Activated B cell treated with CpG ODN at 0.5 μM for 24 hours (primary cell): ENCODE measurements around the gene KRTAP4-8. TPM values are rescaled to one million over a fixed set of nuclear protein-coding genes. Genes with fewer than 3 reads are reported as not detected.

ENCODE experiments used
- ATAC-seq: fragments of 200-7000 bp; cut with Tn5 transposase; one replicate; pipeline ENCODE4 v1.10.0; 2021; ENCODE audit warnings: low read depth, mild to moderate bottlenecking, moderate library complexity
- CTCF ChIA-PET: fragments of 350-600 bp; sonication (Branson Sonifier 250); formaldehyde crosslinking; loops from one replicate; lab custom pipeline; 2021; ENCODE audit warnings: antibody characterized with exemption; lab: Charles Lee
- POLR2A ChIA-PET: fragments of 350-600 bp; sonication (Branson Sonifier 250); formaldehyde crosslinking; loops from one replicate; lab custom pipeline; 2021; ENCODE audit warnings: antibody characterized with exemption; lab: Charles Lee
- DNase-seq: peaks from one replicate; pipeline ENCODE4 v3.0.0; 2022
- H3K27ac Mint-ChIP-seq: one replicate; pipeline ENCODE4 v1.8.0; 2020; ENCODE audit warnings: mixed read lengths
- H3K27me3 Mint-ChIP-seq: one replicate; pipeline ENCODE4 v1.8.0; 2021; ENCODE audit warnings: mixed read lengths
- H3K36me3 Mint-ChIP-seq: one replicate; pipeline ENCODE4 v1.8.0; 2021; ENCODE audit warnings: low read depth, mixed read lengths
- H3K4me1 Mint-ChIP-seq: one replicate; pipeline ENCODE4 v1.8.0; 2021; ENCODE audit warnings: mixed read lengths
- H3K4me3 Mint-ChIP-seq: one replicate; pipeline ENCODE4 v1.8.0; 2020; ENCODE audit warnings: mild to moderate bottlenecking, mixed read lengths
- H3K9me3 Mint-ChIP-seq: one replicate; pipeline ENCODE4 v1.8.0; 2020; ENCODE audit warnings: mixed read lengths
- CTCF ChIP-seq: fragments of 200-600 bp; IDR thresholded peaks from one replicate; pipeline ENCODE4 v1.8.0; 2022; ENCODE audit warnings: antibody characterized with exemption, mild to moderate bottlenecking
- intact Hi-C: fragments of 100-400 bp; cut with micrococcal nuclease; formaldehyde crosslinking; loops from one replicate; pipeline ENCODE4 v1.15.1; 2024
- total RNA-seq: library from RNA; stranded (reverse); gene quantifications from 2 replicates; pipeline ENCODE4 v1.2.3, GENCODE V29; 2022

The KRTAP4-8 gene
- total RNA-seq, 1 donor from 2014 or later = not detected

- CTCF ChIA-PET = no interaction called here
- peaks cover 16% of the 10 kb centered on the region for H3K27me3 Mint-ChIP-seq
- ATAC-seq (no peak), DNase-seq (no peak)
- POLR2A ChIA-PET = no interaction called here
- no peak for TF ChIP-seq CTCF
- no peaks in the 10 kb centered on the region for H3K9me3 Mint-ChIP-seq
- H3K27ac Mint-ChIP-seq = no peak overlapping the region
- no peaks in the 10 kb centered on the region for H3K36me3 Mint-ChIP-seq
- intact Hi-C loops = no loop called here
- H3K4me1 Mint-ChIP-seq = no peaks in the 10 kb centered on the region
- no peak overlapping the region for H3K4me3 Mint-ChIP-seq
Observed at GRCh38 chr17:41082626-41083025, 15.3 kb downstream of the KRTAP4-8 start.

DNA sequence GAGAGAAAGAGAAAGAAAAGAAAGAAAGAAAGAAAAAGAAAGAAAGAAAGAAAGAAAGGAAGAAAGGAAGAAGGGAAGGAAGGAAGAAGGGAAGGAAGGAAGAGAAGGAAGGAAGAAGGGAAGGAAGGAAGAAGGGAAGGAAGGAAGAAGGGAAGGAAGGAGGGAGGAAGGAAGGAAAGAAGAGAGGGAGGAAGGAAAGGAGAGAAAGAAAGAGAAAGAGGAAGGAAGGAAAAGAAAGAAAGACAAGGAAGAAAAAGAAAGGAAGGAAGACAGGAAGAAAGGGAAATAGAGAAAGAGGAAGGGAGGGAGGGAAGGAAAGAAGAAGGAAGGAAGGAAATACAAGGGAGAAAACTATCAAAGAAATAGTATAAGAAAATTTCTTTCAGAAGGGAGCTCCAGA lies 21.2 kb downstream of the KRTAP4-8 start:
- H3K4me3 Mint-ChIP-seq = no peak overlapping the region

DNA sequence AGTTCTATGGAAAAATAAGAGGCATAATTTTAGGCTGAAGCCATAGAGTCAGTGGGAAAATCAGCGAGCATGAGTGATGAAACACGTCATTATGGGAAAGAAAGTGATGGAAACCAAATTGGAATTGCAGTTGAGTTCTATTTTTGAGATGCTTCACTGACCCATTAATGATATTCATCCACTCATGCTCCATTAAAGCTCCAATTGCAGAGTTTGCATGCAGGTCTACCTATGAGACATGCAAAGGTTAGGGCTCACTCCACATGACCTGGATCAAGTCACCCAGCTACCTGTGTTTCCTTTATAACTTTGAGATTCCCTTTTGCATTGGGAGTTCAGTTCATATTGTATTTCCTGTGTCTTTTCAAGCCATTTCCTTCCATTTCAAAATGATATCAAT lies 24.3 kb downstream of the KRTAP4-8 start:
- intact Hi-C loops = no loop called here
- CTCF ChIA-PET = no interaction called here

More for the DNA sequence above, 21.2 kb downstream of the KRTAP4-8 start:
- ATAC-seq = no peak
- Mint-ChIP-seq H3K4me1 (no peaks in the 10 kb centered on the region), H3K36me3 (no peaks in the 10 kb centered on the region), H3K9me3 (no peaks in the 10 kb centered on the region), H3K27me3 (peaks cover 20% of the 10 kb centered on the region), H3K27ac (no peak overlapping the region)
- no peak for TF ChIP-seq CTCF
- CTCF ChIA-PET = no interaction called here
- POLR2A ChIA-PET = no interaction called here
- intact Hi-C loops = no loop called here
- DNase-seq = no peak

GRCh38 chr17:41071606-41072360 lies 26.2 kb downstream of the KRTAP4-8 start:
- ChIA-PET CTCF (no interaction called here), POLR2A (no interaction called here)
- no peaks in the 10 kb centered on the region for H3K4me1 Mint-ChIP-seq
- intact Hi-C loops = no loop called here
- DNase-seq = no peak
- H3K9me3 Mint-ChIP-seq = no peaks in the 10 kb centered on the region
- ATAC-seq = no peak
- H3K36me3 Mint-ChIP-seq = no peaks in the 10 kb centered on the region
- H3K27me3 Mint-ChIP-seq = peaks cover 11% of the 10 kb centered on the region
- H3K4me3 Mint-ChIP-seq = no peak overlapping the region
- no peak for TF ChIP-seq CTCF
- no peak overlapping the region for H3K27ac Mint-ChIP-seq

More for the DNA sequence above, 24.3 kb downstream of the KRTAP4-8 start:
- Mint-ChIP-seq H3K27ac (no peak overlapping the region), H3K4me3 (no peak overlapping the region), H3K36me3 (no peaks in the 10 kb centered on the region), H3K27me3 (peaks cover 15% of the 10 kb centered on the region), H3K4me1 (no peaks in the 10 kb centered on the region), H3K9me3 (no peaks in the 10 kb centered on the region)
- ATAC-seq = no peak
- TF ChIP-seq CTCF = no peak
- POLR2A ChIA-PET = no interaction called here
- DNase-seq = no peak

DNA sequence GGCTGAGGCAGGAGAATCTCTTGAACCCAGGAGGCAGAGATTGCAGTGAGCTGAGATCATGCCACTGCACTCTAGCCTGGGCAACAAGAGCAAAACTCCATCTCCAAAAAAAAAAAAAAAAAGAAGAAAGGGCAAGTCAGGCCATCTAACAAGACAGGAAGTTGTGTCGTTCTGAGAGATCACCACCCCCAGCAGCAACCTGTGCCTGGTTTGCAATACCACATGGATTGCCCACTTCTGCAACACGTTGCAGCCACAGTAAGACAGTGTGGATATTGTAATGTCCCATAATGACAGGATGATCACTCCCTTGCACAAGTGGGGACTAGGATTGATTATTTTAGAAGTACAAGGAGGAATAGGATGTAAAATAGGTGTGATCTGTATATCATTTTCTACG lies 28.9 kb downstream of the KRTAP4-8 start:
- no peak for ATAC-seq
- POLR2A ChIA-PET = no interaction called here

More for the DNA sequence above, 28.9 kb downstream of the KRTAP4-8 start:
- Mint-ChIP-seq H3K27ac (no peak overlapping the region), H3K36me3 (no peaks in the 10 kb centered on the region), H3K9me3 (no peaks in the 10 kb centered on the region), H3K27me3 (peaks cover 4% of the 10 kb centered on the region), H3K4me1 (no peaks in the 10 kb centered on the region), H3K4me3 (no peak overlapping the region)
- no peak for TF ChIP-seq CTCF
- DNase-seq = no peak
- CTCF ChIA-PET = no interaction called here
- intact Hi-C loops = no loop called here
